AG09309 (cell line): ENCODE data around the gene UHMK1.

Source experiments
- DNase-seq: peaks from one replicate; pipeline ENCODE4 v3.0.0-alpha.2; 2010; ENCODE audit warnings: low read depth
- H3K4me3 ChIP-seq: 2 replicates; pipeline ENCODE4 v1.5.1; 2011; ENCODE audit warnings: mild to moderate bottlenecking, low read depth, low read length, moderate library complexity; ENCODE audit not compliant: control insufficient read depth
- TF ChIP-seq, protein P1 (sequence below): IDR thresholded peaks from 2 replicates; pipeline ENCODE4 v1.5.1; 2011; ENCODE audit warnings: mild to moderate bottlenecking, low read depth, low read length, inconsistent platforms; ENCODE audit not compliant: insufficient read depth, control insufficient read depth; ENCODE audit errors: missing control alignments

Gene UHMK1

DNA sequence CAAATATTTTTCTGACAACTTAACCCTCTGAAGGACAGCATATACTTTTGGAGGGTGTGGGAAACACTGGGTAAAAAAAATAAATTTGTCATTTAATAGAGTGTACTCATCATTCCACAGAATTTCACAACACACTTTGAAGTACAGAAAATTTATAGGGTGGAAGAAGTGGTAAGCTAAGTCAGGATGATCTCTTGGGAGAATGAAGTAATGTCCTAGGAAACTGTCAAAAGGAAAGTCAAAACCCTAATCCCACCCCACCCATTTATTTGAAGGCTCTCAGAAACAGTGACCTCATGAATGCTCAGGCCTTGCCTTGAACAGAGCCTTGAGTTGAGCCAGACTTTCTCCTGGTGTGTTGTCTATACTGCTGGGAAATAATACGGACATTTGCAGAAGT is 56.6 kb downstream of the UHMK1 start:
- TF ChIP-seq, protein P1, sequence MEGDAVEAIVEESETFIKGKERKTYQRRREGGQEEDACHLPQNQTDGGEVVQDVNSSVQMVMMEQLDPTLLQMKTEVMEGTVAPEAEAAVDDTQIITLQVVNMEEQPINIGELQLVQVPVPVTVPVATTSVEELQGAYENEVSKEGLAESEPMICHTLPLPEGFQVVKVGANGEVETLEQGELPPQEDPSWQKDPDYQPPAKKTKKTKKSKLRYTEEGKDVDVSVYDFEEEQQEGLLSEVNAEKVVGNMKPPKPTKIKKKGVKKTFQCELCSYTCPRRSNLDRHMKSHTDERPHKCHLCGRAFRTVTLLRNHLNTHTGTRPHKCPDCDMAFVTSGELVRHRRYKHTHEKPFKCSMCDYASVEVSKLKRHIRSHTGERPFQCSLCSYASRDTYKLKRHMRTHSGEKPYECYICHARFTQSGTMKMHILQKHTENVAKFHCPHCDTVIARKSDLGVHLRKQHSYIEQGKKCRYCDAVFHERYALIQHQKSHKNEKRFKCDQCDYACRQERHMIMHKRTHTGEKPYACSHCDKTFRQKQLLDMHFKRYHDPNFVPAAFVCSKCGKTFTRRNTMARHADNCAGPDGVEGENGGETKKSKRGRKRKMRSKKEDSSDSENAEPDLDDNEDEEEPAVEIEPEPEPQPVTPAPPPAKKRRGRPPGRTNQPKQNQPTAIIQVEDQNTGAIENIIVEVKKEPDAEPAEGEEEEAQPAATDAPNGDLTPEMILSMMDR: no peak
- DNase-seq: no peak
- H3K4me3 ChIP-seq: no peak overlapping the region

DNA sequence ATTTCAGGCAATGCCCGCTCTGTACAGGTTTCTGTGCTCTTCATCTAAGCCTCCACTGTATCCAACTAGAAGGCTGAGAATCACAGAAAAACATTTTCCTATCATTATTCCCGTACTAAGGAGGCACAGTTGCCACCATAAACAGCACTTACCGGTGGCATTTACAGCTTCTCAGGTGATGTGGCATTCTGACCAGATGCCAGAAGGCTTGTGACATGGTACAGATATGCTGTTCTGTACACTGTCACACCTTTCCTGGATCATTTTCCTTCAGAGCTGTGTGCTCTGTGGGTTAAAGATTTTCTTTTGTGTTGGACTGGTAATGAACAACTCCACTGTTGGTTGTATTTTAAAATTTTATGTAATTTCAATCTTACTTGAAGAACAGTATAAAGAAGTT is 59.9 kb downstream of the UHMK1 start:
- H3K4me3 ChIP-seq: no peak overlapping the region
- TF ChIP-seq, protein P1: no peak
- DNase-seq: no peak

DNA sequence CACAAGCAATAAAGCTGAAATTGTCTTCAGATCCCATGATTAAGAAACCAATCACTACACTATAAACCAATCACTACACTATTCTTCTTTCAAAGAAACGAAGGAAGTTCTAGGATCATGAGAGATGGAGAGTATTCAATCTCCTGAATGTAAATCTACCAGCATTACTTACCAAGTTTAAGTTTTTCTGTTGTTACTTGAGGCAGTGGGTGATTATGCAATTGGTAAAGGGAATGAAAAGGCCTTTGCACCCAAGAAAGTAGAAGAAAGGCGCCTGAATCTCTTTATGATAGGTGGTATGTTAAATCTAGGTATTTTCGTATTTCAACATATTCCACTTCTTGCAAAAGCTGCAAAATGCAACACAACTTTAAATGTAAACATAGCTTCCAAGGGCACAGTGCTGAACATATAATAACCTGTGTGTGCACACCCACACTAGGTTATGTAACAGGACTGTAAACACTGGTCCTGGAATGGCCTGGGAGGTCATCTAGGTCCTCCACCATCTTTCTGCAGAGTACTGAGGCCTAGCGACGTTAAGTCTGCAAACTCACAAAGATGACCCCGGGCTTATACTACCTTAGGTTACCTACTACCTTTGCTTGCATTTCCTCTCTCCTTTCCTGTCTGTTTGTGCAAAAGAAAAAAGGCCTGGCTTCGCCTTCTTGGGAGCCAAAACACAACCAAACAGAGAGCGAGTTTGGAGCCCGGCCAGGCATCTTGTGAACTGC is 62.9 kb downstream of the UHMK1 start:
- DNase-seq: no peak
- H3K4me3 ChIP-seq: peak overlapping the region; percentile 56
- TF ChIP-seq, protein P1: no peak

DNA sequence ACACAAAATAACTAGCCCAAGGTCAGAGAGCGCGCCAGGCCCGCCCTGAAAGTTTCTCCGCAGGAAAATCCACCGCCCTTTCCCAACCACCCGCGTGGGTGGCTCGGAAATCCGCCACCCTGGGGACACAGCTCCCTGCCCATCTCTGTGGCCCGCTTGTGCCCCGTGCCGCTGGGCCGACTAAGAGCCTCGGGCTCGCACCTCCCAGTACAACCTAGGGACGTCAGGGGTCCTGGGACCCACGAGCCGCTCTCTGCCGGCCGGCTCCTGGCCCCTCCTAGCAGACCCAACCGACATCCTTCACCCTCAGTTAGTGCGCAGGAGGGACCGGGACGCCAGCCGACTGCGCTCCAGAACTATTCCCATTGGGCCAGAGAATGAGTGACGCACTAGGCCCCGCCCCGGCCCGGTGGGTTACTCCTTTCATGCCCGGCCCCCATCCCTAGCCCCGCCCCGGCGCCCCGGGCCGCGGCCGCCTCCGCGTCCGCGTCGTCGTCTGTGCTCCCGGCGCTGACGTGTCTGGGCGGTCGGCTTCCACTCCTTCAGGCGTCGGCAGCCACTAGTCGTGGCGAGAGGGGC is 63.5 kb downstream of the UHMK1 start:
- peak overlapping the region; percentile 74 for H3K4me3 ChIP-seq
- TF ChIP-seq, protein P1: no peak
- peak; percentile 84 for DNase-seq

DNA sequence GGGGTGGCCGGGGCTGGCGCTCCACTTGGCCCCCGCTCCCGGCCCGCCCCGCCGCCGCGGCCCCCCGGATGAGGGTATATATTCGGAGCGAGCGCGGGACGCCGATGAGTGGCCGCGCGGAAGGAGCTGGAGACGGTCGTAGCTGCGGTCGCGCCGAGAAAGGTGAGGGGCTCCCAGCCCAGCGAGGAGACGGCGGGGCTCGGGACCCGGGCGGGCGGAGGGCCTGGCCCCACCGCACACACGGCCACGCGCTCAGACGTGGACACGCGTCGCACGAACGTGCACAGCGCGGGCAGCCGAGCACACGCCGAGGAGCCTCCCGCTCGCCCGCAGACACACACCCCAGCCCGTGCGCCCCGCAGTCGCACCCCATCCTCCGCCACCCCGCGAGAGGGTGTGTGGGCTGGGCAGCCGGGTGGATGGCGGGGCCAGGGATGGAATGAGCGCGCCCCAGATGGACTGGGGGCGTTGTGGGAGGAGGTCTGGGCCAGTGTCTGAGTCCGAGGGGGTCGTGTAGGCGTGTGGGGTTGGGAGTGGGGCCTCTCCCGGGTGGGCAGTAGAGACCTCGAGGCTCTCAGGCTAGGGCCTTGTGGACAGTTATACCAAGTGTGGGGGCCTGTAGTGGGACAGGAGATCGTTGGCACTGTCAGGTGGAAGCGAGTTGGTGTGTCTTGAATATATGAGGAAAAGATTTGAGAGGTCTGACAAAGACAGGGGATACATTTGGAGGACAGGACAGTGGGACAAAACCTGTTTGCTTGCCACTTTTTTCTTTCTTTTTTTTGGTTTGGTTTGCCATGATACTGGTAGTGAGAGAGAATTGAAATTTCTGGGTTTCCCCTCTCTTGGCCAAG is 64.2 kb downstream of the UHMK1 start, which contains the start of gene UAP1:
TSS of gene UAP1 (plus strand) at position 107 of the 854 bp plus-strand sequence. CDS start 4,347 bp downstream, outside the sequence.
- TF ChIP-seq, protein P1: no peak
- H3K4me3 ChIP-seq: peak within 1 kb of the TSS; percentile 74
- DNase-seq: no peak

DNA sequence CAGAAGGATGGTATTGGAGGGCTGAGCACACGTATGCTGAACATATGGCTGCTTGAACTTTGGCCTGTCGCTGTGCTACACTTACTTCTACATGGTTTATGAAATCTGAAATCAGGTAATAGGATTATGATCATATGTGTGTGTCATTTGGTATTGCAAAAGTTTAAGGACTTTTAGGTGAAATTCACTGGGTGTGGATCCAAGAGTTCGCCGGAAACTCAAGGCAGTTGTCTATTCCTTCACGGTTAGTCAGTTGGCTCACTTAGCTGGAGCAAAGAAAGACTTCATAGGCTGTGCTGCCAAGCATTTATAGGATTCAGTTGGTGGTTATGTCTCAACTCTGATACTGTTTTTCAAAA is 64.8 kb downstream of the UHMK1 start:
- peak overlapping the region; percentile 74 for H3K4me3 ChIP-seq
- TF ChIP-seq, protein P1: no peak
- DNase-seq: no peak
